ENCODE results near the gene CROT. TPM values are rescaled to one million over a fixed set of nuclear protein-coding genes. Genes with fewer than 3 reads are reported as not detected.

CROT gene
- total RNA-seq, 1 donor from 2014 or later, result 18.8 TPM

DNA sequence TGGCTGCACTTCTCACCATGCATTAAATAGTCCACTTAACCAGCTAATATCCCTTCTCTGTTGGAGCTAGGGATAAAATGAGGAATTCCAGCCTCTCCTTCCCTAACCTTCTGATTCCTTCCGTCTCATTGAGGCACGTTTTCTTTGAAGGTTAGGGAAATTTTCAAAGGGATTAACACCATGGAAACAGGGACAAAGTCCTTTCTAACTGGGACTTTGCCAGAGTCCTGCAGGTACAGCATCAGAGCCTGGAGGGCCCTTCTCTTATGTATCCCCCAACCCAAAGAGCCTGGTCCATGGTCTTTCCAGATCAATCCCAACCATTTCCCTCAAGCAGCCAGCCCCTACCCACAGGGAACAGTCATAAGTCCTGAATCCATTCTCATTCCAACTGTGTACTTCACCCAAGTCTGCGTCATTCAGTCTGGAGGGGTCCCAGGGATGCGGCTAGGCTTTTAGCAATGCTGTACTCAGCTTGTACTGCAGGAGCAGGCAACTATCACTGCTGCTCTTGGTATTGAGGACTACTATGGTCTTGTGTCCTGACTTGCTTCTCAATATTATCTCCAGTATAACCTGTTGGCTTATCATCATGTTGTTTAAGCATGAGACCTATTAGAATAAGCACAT, 34.6 kb upstream of the CROT start:
- Histone ChIP-seq H3K4me3 (ENCODE audit: insufficient read depth, low read depth, low read length) (no peak overlapping the region), H2AFZ (ENCODE audit: low read depth, low read length) (no peak overlapping the region), H3K27me3 (ENCODE audit: insufficient read depth, low read length) (no peaks in the 10 kb centered on the region), H3K4me1 (ENCODE audit: insufficient read depth, low read length) (no peaks in the 10 kb centered on the region), H3K27ac (ENCODE audit: low read depth, low read length) (no peak overlapping the region), H3K4me2 (ENCODE audit: low read length) (no peak overlapping the region), H3K9ac (ENCODE audit: low read length) (no peak overlapping the region), H3K36me3 (ENCODE audit: insufficient read depth, low read length) (no peaks in the 10 kb centered on the region), H4K20me1 (ENCODE audit: insufficient read depth, low read length) (no peaks in the 10 kb centered on the region), H3K9me3 (ENCODE audit: insufficient read depth, low read depth, low read length) (no peaks in the 10 kb centered on the region), H3K79me2 (ENCODE audit: insufficient read depth, low read length) (no peaks in the 10 kb centered on the region)
- no peak for TF ChIP-seq EZH2 (IDR thresholded peaks at IDR 0.05; ENCODE audit: insufficient read depth, low read length)
- TF ChIP-seq, protein P1, sequence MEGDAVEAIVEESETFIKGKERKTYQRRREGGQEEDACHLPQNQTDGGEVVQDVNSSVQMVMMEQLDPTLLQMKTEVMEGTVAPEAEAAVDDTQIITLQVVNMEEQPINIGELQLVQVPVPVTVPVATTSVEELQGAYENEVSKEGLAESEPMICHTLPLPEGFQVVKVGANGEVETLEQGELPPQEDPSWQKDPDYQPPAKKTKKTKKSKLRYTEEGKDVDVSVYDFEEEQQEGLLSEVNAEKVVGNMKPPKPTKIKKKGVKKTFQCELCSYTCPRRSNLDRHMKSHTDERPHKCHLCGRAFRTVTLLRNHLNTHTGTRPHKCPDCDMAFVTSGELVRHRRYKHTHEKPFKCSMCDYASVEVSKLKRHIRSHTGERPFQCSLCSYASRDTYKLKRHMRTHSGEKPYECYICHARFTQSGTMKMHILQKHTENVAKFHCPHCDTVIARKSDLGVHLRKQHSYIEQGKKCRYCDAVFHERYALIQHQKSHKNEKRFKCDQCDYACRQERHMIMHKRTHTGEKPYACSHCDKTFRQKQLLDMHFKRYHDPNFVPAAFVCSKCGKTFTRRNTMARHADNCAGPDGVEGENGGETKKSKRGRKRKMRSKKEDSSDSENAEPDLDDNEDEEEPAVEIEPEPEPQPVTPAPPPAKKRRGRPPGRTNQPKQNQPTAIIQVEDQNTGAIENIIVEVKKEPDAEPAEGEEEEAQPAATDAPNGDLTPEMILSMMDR (IDR thresholded peaks at IDR 0.05; ENCODE audit: insufficient read depth, low read depth, low read length), result no peak
- Mint-ChIP-seq H3K27me3 (ENCODE audit: low read depth, unreplicated experiment) (peaks cover 7% of the 10 kb centered on the region), H3K4me3 (ENCODE audit: unreplicated experiment) (no peak overlapping the region), H3K27ac (ENCODE audit: unreplicated experiment) (no peak overlapping the region), H3K4me1 (ENCODE audit: low read depth, unreplicated experiment) (peaks cover 3% of the 10 kb centered on the region), H3K36me3 (ENCODE audit: low read depth, unreplicated experiment) (no peaks in the 10 kb centered on the region), H3K9me3 (ENCODE audit: unreplicated experiment) (no peaks in the 10 kb centered on the region)
- DNase-seq (ENCODE audit: low read depth) (peak; percentile 26), FAIRE-seq (no peak)

DNA sequence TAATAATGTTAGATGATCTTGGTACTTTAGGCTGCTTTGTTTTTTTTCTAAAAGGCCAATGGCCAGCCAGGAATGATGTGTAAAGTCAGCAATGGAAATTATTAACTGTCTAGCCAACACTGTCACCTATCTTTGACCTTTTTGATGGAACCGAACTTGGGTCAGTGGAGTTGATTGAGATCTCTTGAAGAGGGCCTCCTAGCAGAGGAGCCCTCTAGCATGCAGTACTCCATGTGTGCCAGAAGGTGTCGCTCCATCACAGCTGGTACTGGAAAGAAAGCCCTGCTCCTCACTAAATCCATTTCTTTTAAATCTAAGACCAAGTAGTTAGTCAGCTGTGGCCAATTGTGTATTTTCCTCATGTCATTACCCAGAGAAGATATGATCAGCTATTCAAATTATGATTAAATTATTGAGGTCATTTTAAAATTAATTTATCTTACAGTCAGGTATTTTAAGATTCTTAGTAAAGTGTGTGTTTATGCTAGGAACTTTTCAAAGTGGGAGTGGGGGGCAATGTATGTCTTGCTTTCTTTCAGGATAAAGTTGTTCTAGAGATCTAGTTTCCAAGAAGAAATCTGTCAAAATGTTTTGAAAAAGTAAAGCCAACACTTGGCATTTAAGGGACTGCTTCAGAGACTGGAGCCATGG, 33.1 kb upstream of the CROT start:
- TF ChIP-seq, protein P1 (IDR thresholded peaks at IDR 0.05; ENCODE audit: insufficient read depth, low read depth, low read length), result peak; percentile 99
- no peak for TF ChIP-seq EZH2 (IDR thresholded peaks at IDR 0.05; ENCODE audit: insufficient read depth, low read length)
- no peak for FAIRE-seq

More for the DNA sequence above, 33.1 kb upstream of the CROT start:
- H3K4me3 Mint-ChIP-seq (ENCODE audit: unreplicated experiment), result no peak overlapping the region
- Histone ChIP-seq H3K36me3 (ENCODE audit: insufficient read depth, low read length) (no peaks in the 10 kb centered on the region), H4K20me1 (ENCODE audit: insufficient read depth, low read length) (no peaks in the 10 kb centered on the region), H3K79me2 (ENCODE audit: insufficient read depth, low read length) (no peaks in the 10 kb centered on the region), H3K27ac (ENCODE audit: low read depth, low read length) (no peak overlapping the region), H3K4me3 (ENCODE audit: insufficient read depth, low read depth, low read length) (no peak overlapping the region), H3K9ac (ENCODE audit: low read length) (no peak overlapping the region), H3K9me3 (ENCODE audit: insufficient read depth, low read depth, low read length) (no peaks in the 10 kb centered on the region), H3K27me3 (ENCODE audit: insufficient read depth, low read length) (no peaks in the 10 kb centered on the region), H3K4me1 (ENCODE audit: insufficient read depth, low read length) (peaks cover 7% of the 10 kb centered on the region), H2AFZ (ENCODE audit: low read depth, low read length) (no peak overlapping the region), H3K4me2 (ENCODE audit: low read length) (no peak overlapping the region)
- DNase-seq (ENCODE audit: low read depth), result peak; percentile 33
- H3K27me3 Mint-ChIP-seq (ENCODE audit: low read depth, unreplicated experiment), result peaks cover 2% of the 10 kb centered on the region
- peaks cover 9% of the 10 kb centered on the region for H3K4me1 Mint-ChIP-seq (ENCODE audit: low read depth, unreplicated experiment)
- H3K9me3 Mint-ChIP-seq (ENCODE audit: unreplicated experiment), result no peaks in the 10 kb centered on the region
- no peak overlapping the region for H3K27ac Mint-ChIP-seq (ENCODE audit: unreplicated experiment)
- no peaks in the 10 kb centered on the region for H3K36me3 Mint-ChIP-seq (ENCODE audit: low read depth, unreplicated experiment)

All from astrocyte (in vitro differentiated cells and primary cell).